A673 (cell line): ENCODE data around the gene CAPN7.

ENCODE experiments used
- CTCF ChIP-seq: fragments of 300-800, 200-600 bp; sonication (generic); conservative IDR thresholded peaks from 2 replicates; pipeline ENCODE4 v1.5.1; 2017; ENCODE audit warnings: low read depth, mild to moderate bottlenecking, antibody characterized with exemption, low read length, moderate library complexity, mixed read lengths
- EZH2 ChIP-seq: fragments of 200-600 bp; sonication (generic); IDR thresholded peaks from 2 replicates; pipeline ENCODE4 v1.6.1; 2017; ENCODE audit warnings: borderline replicate concordance, low read depth, mild to moderate bottlenecking, mixed read lengths, antibody characterized with exemption, low read length; ENCODE audit not compliant: poor library complexity, severe bottlenecking

GRCh38 chr3:15268033-15268631 lies 62.1 kb downstream of the CAPN7 start:
- TF ChIP-seq CTCF, result peak; percentile 97
- TF ChIP-seq EZH2, result no peak
